ELR (cell line): ENCODE measurements around the gene ASB1.
"Not testable (repeated sequence)": the region's sequence is repeated elsewhere in the genome, so short reads cannot be mapped to it uniquely, and the experiment has no call there.

Source experiments
- DNase-seq: peaks from one replicate; pipeline ENCODE4 v3.0.0-alpha.2; 2015; ENCODE audit warnings: low read depth

The ASB1 gene

DNA sequence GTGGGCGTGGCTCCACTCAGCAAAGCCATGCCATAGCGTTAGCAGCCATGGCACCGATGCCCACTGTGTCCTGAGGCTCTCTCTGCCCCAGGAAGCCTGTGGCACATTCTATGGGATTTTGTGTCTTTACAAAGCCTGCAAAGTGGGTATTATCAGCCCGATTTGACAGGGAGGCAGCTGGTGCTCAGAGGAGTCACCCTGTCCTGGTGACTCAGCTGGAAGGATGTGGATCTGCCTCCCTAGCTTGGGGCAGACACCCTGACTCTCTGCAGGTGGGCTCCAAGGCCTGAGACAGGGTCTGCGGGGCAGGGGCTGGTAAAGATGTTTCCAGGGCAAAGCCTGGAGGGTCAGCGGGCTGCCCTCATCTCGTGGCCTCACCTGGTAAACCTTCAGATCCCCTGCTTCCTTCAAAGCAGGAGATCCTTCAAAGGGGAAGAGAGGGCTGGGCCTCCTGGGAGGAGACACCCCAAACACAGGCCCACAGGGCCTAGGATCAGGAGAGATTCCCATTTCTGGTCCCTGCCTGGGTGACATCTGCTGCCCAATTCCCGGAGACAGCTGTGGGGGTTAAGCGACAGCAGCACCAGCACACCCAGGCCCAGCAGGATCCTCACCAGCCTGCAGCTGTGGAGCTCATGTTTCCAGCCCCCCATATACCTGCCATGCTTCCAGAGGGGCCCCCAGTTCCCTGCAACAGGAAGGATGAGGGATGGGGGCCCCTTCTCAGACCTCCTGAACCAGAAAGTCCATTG, 3.0 kb upstream of the ASB1 start:
- peak; percentile 74 for DNase-seq

DNA sequence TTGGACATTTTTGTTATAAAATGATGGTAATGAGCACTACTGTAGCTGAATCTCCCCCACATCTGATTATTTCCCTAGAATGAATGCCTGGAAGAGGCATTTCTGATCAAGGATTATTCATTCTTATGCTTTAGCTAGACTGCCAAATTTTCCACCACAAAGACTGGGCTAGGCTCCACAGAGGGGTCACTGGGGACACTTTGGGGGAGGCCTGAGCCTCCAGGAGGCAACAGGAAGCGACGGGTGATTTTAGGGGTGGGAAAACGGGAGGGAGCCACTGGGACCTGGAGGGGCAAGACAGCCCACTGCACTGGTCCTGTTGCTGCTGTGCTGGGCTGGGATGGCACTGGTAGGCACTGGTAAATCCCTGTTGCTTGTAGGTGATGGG, 2.4 kb upstream of the ASB1 start:
- DNase-seq, result no peak

DNA sequence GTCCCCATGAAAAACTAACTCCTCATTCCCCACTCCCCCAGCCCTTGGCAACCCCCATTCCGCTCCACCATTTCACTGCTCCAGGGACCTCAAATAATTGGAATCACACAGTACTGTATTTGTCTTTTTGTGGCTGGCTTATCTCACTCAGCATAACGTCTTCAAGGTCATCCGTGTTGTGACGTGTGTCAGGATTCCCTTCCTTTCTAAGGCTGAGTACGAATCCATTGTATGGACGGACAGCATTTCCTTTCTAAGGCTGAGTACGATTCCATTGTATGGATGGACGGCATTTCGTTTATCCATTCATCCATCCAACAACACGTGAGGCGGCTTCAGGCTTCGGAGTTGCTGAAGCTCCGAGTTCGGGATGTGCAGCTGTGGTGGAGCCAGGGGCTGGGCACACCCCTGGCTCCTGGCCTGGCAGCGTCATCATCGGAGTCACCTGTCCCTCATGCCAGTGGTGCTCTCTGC, 1.2 kb upstream of the ASB1 start:
- DNase-seq, result no peak

DNA sequence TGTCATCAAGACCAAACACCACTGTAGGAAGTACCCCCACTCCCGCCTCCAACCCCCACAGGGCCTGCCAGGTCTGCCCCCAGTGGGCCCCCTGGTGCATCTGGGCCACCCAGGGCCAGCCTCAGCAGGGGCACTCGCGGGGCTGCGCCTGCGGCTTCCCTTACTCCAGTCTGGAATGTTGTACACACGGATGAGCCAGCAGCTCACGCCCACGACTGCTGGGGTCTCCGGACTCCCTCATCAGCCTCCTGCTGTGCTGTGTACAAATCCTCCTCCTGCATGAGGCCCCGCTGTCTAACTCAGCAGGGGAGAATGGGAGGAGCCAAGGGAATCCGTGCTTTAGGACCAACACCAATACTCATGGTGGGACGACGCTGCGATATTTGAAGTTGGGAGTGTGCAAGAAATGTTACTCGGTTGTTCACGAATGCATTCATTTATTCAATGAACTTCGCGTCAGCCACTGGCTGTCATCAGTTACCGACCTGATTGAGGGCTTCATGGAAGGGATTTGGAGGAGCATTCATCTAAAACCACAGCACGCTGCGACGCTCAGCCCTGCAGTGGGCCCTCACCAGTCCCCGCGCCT, 654 bp upstream of the ASB1 start:
- peak; percentile 87 for DNase-seq

DNA sequence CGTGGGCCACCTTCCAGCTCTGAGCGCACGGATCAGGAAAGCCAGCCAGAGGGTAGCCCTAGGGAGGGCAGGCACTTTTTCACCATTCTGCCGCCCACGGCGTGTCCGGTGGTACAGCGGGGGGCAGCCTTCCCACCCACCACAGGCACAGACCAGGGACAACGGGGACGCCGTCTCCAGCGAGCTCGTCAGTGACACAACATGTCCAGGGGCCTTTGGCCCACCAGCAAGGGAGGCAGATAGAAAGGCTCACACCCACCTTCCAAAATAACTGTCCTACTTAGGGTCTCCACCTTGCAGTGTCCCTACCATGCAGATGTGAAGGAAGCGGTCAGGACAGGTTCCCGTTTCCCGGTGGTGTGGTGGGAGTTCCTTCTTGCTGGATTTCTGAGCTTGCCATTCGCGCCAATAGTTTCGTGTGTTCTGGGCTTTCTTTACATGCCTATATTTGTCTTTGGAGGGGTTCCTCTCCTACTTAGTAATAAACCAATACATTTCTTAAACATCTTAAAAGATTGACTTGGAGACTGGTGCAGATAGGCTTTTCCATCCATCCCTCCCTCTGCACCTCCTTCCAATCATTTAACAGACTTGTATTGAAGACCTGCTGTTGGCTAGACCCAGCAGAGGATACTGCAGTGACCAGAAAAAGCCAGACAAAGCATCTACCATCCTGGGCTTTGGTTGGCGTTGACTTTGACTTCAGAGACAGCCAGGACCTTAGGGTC, 872 bp downstream of the ASB1 start:
- DNase-seq, result peak; percentile 36

DNA sequence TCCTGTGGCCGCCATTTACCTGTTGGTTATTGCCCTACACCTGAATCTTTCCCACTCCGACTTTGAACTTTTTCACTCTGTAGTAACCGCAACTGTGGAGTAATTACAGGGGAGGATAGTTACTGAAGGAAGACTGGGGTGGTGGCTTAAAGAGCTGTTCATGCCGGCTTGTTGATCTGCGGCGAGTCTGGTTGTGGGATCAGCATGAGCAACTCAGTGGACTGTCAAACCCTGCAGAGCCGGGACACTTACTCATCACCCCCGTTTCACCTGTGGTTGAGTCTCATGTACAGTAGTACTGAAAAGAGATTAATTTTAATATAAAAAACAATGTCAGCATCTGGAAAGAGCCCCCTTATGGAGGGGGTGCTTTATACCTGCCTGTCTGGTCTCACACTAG, 2.1 kb downstream of the ASB1 start:
- peak; percentile 46 for DNase-seq

DNA sequence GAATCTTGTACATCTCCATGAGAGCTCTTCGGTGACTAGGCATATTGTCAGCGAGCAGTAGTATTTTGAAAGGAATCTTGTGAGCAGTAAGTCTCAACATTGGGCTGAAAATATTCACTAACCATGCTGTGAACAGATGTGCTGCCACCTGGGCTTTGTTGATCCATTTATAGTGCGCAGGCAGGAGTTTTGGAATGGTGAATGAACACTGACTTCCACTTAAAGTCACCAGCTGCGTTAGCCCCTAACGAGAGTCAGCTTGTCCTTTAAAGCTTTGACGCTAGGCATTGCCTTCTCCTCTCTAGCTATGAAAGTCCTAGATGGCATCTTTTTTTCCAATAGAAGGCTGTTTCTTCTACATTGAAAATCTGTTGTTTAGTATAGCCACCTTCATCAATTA, 4.1 kb downstream of the ASB1 start:
- no peak for DNase-seq

DNA sequence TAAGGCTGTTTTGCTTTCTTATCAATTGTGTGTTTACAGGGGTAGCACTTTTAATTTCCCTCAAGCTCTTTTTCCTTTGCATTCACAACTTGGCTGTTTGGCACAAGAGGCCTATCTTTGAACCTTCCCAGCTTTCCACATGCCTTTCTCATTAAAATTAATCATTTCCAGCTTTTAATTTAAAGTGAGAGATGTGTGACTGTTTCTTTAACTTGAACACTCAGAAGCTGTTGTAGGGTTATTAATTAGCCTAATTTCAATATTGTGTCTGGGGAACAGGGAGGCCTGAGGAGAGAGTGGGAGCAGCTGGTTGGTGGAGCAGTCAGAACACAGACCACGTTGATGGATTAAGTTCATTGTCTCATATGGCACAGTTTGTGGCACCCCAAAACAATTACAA, 4.7 kb downstream of the ASB1 start:
- no peak for DNase-seq

DNA sequence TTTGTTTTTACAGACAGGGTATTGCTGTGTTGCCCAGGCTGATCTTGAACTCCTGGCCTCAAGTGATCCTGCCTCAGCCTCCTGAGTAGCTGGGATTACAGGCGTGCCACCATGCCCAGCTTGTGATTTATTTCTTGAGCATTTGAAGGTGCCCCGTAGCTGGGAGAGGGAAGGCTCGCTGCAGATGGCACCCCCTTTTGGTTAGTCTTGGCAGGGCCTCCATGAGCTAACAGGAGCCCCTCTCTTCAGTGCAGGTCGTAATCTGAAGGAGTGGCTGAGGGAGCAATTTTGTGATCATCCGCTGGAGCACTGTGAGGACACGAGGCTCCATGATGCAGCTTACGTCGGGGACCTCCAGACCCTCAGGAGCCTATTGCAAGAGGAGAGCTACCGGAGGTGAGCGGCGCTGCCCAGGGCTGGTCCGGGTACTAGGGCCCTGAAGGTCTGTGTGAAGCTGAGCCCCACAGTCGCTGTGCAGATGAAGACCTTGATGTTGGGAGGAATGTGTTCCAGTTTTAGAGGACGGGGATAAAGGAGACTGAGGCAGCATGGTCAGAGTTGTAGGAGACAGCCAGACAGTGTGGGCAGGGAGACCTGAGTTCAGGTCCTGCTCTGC, 6.7 kb downstream of the ASB1 start:
- peak; percentile 34 for DNase-seq

DNA sequence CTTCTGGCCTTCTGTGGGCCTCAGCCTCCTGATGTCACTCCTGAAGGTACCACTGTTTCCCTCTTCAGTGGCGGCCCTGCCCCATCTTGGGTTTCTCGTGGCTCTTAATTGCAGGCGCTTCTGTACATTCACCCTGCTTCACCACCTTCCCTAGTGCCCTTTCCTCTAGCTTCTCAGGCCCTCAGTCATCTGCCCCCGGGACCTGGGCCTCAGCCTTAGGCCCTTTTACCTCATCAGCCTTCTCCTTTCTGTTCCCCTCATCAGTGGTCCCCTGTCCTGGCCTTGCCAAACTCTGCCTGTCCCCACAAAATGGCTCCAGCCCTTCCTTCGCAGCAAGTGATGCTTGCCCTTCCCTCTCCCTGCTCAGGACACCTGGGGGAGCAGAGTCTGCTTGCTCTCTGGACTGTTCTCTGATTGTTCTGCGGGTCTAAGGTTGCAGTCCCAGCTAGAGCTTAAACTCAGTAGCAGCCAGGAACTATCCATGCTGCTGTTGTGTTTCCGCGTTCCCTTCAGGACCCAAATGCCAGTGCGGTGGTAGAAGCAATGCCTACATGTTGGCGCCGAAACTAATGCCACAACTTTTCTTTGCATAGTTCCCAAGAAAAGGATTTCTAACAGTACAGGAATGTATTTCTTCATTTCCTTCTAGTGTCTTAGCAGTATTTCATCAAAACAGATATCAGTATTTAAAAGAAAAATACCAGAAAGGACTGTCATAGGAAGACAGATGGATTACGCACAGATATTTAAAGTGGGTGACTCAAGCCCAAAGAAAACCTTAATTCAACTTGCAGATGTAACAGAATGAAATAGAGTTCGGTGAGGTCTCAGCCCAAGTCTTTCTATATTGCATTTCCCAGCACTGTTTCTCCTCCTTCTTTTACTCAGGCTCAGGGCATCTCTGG, 7.5 kb downstream of the ASB1 start:
- DNase-seq, result peak; percentile 96

DNA sequence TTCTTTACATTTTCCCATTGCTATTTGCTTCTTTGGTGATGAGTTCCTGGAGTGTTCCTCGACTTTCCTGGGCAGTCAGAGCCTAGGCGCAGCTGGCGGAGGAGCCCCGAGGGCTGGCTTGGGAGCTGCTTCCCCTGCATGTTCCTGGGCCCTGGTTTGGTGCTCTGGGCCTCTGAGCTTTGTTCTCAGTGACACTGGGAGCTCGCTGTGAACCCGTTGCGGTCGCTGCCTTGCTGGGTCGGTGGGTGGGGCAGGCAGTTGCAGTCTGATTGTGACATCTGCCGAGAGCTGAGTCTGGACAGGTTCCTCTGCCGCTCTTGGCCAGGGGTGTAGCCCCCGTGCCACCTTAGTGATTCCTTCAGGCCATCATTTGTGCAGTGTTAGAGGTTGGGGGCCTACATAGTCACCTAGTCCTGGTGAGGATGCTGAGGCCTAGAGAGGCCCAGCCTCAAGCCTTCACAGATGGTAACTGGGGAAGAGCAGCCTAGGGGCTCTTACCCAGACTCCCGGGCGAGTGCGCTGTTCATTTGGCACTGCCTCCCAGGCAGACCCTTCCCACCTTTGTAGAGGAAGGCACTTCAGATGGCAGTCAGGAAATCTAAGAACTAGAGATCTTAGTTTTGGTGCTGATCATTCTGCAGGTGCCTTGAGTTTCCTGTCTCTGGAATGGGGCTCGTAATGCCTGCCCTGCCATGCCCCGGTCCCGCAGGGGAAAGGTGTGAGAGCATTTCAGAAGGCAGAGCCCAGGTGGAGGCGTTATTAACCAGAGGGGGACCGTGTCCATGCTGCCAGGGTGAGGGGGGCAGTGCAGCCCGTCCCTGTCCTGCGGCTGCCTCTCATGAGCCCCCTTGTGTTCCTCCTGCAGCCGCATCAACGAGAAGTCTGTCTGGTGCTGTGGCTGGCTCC, 8.4 kb downstream of the ASB1 start:
- peak; percentile 66 for DNase-seq

DNA sequence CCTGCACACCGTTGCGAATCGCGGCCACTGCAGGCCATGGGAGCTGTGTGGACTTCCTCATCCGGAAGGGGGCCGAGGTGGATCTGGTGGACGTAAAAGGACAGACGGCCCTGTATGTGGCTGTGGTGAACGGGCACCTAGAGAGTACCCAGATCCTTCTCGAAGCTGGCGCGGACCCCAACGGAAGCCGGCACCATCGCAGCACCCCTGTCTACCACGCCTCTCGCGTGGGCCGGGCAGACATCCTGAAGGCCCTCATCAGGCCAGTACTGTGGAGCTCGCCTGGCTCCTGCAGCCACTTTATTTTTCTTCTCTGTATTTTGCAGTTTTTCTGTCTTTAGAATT, 9.0 kb downstream of the ASB1 start:
- peak; percentile 35 for DNase-seq

DNA sequence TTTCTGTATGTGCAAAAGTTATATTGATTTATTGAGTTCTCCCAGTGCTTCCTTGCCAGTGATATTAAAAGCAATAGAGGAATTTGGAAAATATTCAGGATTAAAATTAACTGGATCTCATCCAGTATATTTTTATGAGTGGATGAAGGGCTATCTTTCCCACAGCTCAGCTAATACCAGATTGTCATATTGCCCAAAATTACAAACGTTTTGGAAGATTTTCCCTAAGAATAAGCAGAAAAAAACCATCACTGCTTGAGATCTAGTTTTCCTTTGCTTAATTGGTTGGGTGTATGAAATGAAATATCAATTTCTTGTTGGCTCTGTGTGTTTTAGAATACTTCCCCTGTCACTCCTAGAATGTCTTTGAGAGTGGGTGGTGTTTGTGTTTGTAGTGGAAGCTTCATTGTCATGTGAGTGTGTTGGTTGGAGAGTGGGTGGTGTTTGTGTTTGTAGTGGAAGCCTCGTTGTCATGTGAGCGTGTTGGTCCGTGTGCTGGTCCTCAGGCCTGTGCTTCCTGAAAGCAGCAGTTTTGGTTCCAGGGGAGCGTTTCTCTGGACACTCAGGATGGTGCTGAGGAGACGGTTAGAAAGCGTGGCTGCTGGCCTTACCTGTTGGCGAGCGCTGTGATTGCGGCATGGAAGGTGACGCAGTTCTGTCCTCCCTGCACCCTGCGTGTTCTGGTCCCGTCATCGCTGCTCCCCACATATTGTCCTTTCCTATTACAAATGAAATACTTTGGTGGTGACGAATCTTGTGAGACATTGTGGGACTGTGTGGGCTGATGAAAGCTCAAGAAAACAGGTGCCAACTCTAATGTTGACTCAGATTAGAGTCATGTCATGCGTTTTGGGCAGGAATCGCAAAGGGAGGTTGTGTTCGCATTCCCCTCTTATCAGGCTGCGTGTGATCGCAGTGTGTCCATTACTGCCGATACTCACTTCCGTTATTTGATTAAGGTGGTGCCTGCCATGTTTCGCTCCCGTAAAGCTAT, 12.4 kb downstream of the ASB1 start:
- DNase-seq, result peak; percentile 100

DNA sequence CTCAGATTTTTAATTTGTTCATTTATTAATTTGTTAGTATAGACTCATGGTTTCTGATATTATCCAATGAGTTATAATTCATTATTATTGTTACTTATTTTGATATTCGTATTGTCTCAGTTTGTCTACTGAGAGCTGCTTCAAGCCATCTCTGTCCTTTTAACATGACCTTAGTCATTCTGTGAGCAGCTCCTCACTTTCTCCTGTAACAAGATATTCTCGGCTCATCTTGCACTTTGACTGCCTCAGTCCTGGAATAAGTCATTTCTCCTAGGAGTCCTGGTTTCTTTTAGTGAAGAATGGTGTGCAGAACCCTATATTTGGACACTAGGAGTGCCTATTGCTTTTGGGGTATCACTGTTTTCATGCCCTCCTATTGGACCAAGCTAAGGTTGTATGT, 13.2 kb downstream of the ASB1 start:
- DNase-seq, result peak; percentile 38

DNA sequence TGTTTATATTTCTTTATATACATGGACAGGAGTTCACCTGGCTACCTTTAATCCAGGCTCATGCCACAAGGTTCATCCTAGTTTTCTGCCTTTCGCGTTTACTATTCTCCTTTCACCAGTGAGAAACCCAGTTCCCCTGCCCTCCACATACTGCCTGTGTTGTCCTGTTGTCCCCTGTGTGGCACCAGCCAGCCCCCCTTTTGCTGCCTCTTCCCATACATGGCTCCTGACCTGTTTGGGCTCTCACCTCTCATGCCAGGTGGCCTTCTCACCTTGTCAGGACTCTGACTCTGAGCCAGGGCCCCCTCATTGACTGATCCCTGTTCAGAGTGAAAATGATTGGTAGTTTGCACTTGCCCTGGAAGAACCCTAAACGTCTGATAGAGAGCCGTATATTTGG, 13.6 kb downstream of the ASB1 start:
- no peak for DNase-seq

DNA sequence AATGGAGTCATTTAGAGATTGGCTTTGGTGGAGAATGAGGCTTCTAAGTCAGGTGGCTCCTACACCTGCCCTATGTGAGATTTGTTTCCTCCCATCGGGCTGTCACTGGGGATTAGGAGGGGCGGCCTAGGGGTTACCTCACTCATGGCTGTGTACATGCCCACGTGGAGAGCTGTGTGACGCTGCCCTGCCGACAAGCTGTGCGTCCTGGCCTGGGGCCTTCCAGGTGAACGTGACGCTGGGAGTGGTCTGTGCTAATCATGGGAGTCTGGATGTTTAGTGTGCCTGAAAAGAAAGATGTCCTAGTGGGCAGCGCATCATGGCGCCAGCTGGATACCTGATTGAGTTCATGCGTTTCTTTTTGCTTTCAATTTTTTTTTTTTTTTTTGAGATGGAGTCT, 14.0 kb downstream of the ASB1 start:
- no peak for DNase-seq

DNA sequence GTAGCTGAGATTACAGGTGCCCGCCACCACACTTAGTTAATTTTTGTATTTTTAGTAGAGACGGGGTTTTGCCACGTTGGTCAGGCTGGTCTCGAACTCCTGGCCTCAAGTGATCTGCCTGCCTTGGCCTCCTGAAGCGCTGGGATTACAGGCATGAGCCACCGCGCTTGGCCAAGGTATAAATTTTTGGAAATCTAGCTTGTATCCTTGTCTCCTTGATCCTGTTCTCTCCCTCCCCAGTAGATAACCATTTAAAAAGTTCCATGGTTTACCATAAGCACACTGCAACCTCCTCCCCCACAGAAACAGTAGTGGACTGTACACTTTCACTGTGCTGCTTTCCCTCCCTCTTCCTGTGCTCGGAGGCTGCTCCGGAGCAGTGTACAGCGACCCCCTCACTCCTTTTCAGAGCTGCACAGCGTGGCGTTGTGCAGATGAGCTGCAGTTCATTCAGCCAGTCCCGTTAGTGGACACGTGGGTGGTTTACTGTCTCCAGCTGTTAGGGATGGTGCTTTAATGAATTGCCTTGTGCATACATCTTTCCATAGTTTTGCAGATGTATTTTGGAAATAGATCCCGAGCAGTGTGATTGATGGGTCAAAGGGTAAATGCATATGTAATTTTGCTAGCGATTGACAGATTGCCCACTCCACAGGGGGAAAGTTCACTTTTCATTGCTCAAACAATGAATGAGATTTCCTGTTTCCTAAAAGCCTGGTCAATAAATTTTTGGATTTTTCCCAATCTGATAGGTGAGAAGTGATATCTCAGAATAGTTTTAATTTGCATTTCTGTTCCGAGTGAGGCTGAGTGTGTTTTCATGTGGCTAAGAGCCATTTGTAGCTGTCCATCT, 14.8 kb downstream of the ASB1 start:
- no peak for DNase-seq

DNA sequence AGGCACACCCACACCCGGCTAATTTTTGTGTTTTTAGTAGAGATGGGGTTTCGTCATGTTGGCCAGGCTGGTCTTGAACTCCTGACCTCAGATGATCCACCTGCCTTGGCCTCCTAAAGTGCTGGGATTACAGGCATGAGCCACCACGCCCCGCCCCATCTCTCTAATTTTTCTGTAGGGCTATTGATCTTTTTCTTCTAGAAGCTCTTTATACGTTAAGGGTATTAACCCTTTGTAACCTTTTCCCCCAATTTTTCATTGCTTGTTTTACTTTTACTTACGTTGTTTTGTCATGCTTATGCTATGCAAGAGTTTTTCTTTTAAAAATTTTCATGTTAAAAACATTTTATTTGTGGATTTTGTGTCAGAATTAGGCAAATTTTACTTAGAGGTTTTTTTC, 15.5 kb downstream of the ASB1 start:
- DNase-seq, result not testable (repeated sequence)

DNA sequence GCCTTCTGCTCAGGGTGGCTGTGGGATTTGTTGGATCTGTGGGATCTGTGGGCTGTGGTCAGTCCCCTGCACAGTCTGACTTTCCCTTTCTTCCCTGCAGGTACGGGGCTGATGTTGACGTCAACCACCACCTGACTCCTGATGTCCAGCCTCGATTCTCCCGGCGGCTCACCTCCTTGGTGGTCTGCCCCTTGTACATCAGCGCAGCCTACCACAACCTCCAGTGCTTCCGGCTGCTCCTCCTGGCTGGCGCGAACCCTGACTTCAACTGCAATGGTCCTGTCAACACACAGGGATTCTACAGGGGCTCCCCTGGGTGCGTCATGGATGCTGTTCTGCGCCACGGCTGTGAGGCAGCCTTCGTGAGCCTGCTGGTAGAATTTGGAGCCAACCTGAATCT, 17.5 kb downstream of the ASB1 start:
- no peak for DNase-seq
